Naive B cell (primary cell): ENCODE measurements around the gene EGFL6. TPM values are rescaled to one million over a fixed set of nuclear protein-coding genes. Genes with fewer than 3 reads are reported as not detected.
"Not testable (repeated sequence)": the region's sequence is repeated elsewhere in the genome, so short reads cannot be mapped to it uniquely, and the experiment has no call there.

ENCODE experiments used
- ATAC-seq, 2 donors: fragments of 150-1000 bp; cut with Tn5 transposase; 2 replicates each; pipeline ENCODE4 v1.10.0; 2021; ENCODE audit warnings: low read depth in 2 of 2, mild to moderate bottlenecking in 2 of 2, moderate library complexity in 2 of 2
- DNase-seq: peaks from one replicate; pipeline ENCODE4 v3.0.0; 2022
- H3K27ac Mint-ChIP-seq, 6 donors: one replicate each; pipeline ENCODE4 v1.8.0; 2020 to 2022; ENCODE audit warnings: mild to moderate bottlenecking in 6 of 6, mixed read lengths in 6 of 6, moderate library complexity in 5 of 6, inconsistent platforms in 2 of 6
- H3K27me3 Mint-ChIP-seq, 3 donors: one replicate each; pipeline ENCODE4 v1.8.0; 2021 to 2022; ENCODE audit warnings: mixed read lengths in 3 of 3, mild to moderate bottlenecking in 1 of 3
- H3K36me3 Mint-ChIP-seq, 2 donors: one replicate each; pipeline ENCODE4 v1.8.0; 2020 to 2022; ENCODE audit warnings: mixed read lengths in 2 of 2, inconsistent platforms in 1 of 2, mild to moderate bottlenecking in 1 of 2
- H3K4me1 Mint-ChIP-seq, 3 donors: one replicate each; pipeline ENCODE4 v1.8.0; 2020 to 2022; ENCODE audit warnings: mixed read lengths in 3 of 3, inconsistent platforms in 1 of 3, mild to moderate bottlenecking in 1 of 3, moderate library complexity in 1 of 3
- H3K4me3 Mint-ChIP-seq, 8 donors: one replicate each; pipeline ENCODE4 v1.8.0; 2020 to 2022; ENCODE audit warnings: mild to moderate bottlenecking in 8 of 8, mixed read lengths in 8 of 8, moderate library complexity in 8 of 8, inconsistent platforms in 2 of 8
- H3K9me3 Mint-ChIP-seq, 7 donors: one replicate each; pipeline ENCODE4 v1.8.0; 2020 to 2022; ENCODE audit warnings: mixed read lengths in 7 of 7, mild to moderate bottlenecking in 5 of 7, inconsistent platforms in 2 of 7, moderate library complexity in 1 of 7
- polyA plus RNA-seq, 6 donors: library from polyadenylated mRNA; unstranded; fragments of 300-500 nt; fragmentation: Illumina TruSeq; gene quantifications; one replicate each; pipeline ENCODE4 v1.2.3, GENCODE V29; 2021; ENCODE audit warnings: low read depth in 6 of 6

The EGFL6 gene
- polyA plus RNA-seq, 6 donors from 2014 or later: not detected

DNA sequence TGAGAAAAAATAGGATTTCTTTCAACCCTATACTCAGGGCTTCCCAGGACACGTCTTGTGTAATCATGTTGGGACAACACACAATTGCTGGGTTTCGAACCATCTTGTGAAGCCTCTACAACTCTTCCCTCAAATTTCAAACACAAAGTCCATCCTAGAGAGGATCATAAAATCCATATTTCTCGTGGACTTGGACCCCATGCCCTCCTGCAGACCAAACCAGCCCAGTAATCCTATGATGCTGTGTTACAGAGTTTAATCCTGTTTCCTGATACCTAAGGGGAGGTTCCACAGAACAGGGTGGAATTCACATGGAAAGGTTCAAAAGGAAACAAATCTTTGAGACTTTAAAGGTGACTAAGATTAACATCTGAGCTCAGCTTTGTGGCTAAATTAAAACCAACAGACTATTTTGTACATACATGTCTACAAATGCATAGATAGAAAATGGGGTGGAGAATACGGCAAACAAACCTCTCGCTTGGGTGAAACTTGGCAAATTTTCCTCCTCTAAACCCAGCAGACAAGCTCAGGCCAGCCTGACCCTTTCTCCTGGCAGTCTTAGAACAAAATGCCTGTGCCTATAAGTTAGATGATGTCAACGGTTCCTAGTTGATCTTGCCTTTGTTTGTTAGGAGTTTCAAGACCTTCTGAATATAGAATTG, 38.1 kb downstream of the EGFL6 start:
- peaks cover 0 to 3% (median 1%) of the 10 kb centered on the region in 7 donors for H3K9me3 Mint-ChIP-seq
- H3K4me1 Mint-ChIP-seq: no peaks in the 10 kb centered on the region
- H3K36me3 Mint-ChIP-seq: peaks cover 0 to 3% of the 10 kb centered on the region in 2 donors
- H3K27ac Mint-ChIP-seq: no peak overlapping the region
- no peak overlapping the region for H3K4me3 Mint-ChIP-seq
- DNase-seq (no peak), ATAC-seq (no peak)
- H3K27me3 Mint-ChIP-seq: peaks cover 0 to 32% (median 4%) of the 10 kb centered on the region in 3 donors

DNA sequence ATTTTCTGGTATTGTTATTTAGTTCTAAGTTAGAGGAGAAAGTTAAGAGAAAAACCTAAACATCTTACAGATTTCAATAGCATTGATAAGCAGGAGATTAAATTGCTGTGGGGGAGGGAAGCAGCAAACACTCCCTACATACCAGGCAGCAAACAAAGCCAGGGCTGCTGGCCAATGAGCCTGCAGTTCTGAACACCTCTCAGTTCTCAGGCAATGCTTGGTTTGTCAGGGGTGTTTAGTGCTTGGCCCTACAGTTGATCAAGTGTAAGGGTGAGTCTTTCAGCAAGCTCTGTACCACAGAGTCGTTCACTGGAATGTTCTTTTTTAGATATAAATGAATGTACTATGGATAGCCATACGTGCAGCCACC, 38.6 kb downstream of the EGFL6 start:
- H3K27me3 Mint-ChIP-seq: peaks cover 0 to 27% (median 4%) of the 10 kb centered on the region in 3 donors
- no peaks in the 10 kb centered on the region for H3K36me3 Mint-ChIP-seq
- no peak overlapping the region for H3K4me3 Mint-ChIP-seq
- no peak for ATAC-seq
- H3K9me3 Mint-ChIP-seq: peaks cover 0 to 3% (median 0%) of the 10 kb centered on the region in 7 donors
- no peak overlapping the region for H3K27ac Mint-ChIP-seq
- DNase-seq: no peak
- H3K4me1 Mint-ChIP-seq: no peaks in the 10 kb centered on the region

DNA sequence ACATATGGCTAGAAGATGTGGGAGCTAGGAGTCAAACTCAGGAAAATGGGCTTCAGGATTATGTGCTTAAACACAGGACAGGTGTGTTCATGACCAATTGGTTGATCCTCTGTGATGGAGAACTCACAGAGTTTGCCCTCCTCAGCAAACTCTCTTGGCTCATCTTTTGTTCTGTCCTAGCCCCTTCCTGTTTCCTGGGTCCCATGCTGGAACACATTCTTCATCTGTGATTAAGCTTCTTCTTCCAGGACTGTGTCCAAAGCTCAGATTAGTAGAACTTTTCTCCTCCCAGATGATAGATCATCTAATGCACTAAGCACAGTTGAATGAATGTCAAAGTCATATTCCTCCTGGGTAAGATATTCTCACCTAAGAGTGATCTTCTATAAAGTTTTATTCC, 44.8 kb downstream of the EGFL6 start:
- no peak overlapping the region for H3K4me3 Mint-ChIP-seq
- ATAC-seq (no peak), DNase-seq (no peak)
- no peak overlapping the region for H3K27ac Mint-ChIP-seq
- peaks cover 0 to 2% (median 0%) of the 10 kb centered on the region in 7 donors for H3K9me3 Mint-ChIP-seq
- H3K4me1 Mint-ChIP-seq: peaks cover 0 to 4% (median 0%) of the 10 kb centered on the region in 3 donors
- H3K36me3 Mint-ChIP-seq: no peaks in the 10 kb centered on the region
- peaks cover 0 to 9% (median 0%) of the 10 kb centered on the region in 3 donors for H3K27me3 Mint-ChIP-seq

DNA sequence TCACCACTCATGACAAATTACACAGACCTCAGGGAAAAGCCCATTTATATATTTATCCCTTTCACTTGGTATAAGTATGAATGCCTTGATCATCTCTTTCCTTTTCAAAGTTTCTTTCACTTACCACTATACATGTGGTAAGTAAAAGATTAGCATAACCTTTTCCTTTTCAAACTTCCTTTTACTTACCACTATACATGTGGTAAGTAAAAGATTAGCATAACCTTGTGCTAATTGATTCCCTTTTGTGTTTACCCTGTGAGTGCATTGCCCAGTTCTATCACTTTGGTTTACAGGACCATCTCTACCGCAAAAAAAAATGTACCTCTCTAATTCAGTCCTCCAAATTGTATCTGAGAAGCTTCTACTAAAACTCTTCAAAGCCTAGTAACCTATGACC, 50.8 kb downstream of the EGFL6 start:
- Mint-ChIP-seq H3K4me3 (no peak overlapping the region), H3K27me3 (peaks cover 0 to 27% (median 6%) of the 10 kb centered on the region in 3 donors), H3K4me1 (no peaks in the 10 kb centered on the region), H3K36me3 (peaks cover 0 to 5% of the 10 kb centered on the region in 2 donors), H3K9me3 (peaks cover 0 to 20% (median 5%) of the 10 kb centered on the region in 7 donors), H3K27ac (no peak overlapping the region)
- DNase-seq: no peak
- ATAC-seq: no peak

- H3K36me3 Mint-ChIP-seq: peaks cover 0 to 8% of the 10 kb centered on the region in 2 donors
These were observed 53.1 kb downstream of the EGFL6 start for GRCh38 chrX:13622401-13622964.

GRCh38 chrX:13627306-13627705, 57.9 kb downstream of the EGFL6 start:
- Mint-ChIP-seq H3K27me3 (peaks cover 0 to 34% (median 0%) of the 10 kb centered on the region in 3 donors), H3K9me3 (peaks cover 0 to 28% (median 15%) of the 10 kb centered on the region in 7 donors), H3K36me3 (peaks cover 0 to 3% of the 10 kb centered on the region in 2 donors), H3K4me1 (no peaks in the 10 kb centered on the region), H3K4me3 (no peak overlapping the region), H3K27ac (no peak overlapping the region)
- DNase-seq: no peak
- no peak for ATAC-seq

More at GRCh38 chrX:13622401-13622964, 53.1 kb downstream of the EGFL6 start:
- Mint-ChIP-seq H3K27me3 (peaks cover 0 to 36% (median 6%) of the 10 kb centered on the region in 3 donors), H3K4me1 (no peaks in the 10 kb centered on the region), H3K4me3 (no peak overlapping the region), H3K27ac (peak overlapping the region in 1 of 6 donors; percentile 18), H3K9me3 (peaks cover 0 to 20% (median 5%) of the 10 kb centered on the region in 7 donors)
- DNase-seq (no peak), ATAC-seq (no peak)

GRCh38 chrX:13637224-13637623, 67.8 kb downstream of the EGFL6 start:
- not testable (repeated sequence) for H3K27ac Mint-ChIP-seq, H3K4me3 Mint-ChIP-seq, DNase-seq, H3K4me1 Mint-ChIP-seq, ATAC-seq
- peaks cover 0 to 37% (median 9%) of the 10 kb centered on the region in 3 donors for H3K27me3 Mint-ChIP-seq
- H3K9me3 Mint-ChIP-seq: peaks cover 10 to 40% (median 28%) of the 10 kb centered on the region in 7 donors
- H3K36me3 Mint-ChIP-seq: peaks cover 11 to 15% of the 10 kb centered on the region in 2 donors

- no peak for DNase-seq
- Mint-ChIP-seq H3K27ac (no peak overlapping the region), H3K4me3 (no peak overlapping the region), H3K4me1 (no peaks in the 10 kb centered on the region), H3K36me3 (peaks cover 11 to 15% of the 10 kb centered on the region in 2 donors), H3K27me3 (peaks cover 0 to 33% (median 9%) of the 10 kb centered on the region in 3 donors), H3K9me3 (peaks cover 10 to 33% (median 25%) of the 10 kb centered on the region in 7 donors)
- no peak for ATAC-seq
These were observed 68.6 kb downstream of the EGFL6 start for GRCh38 chrX:13638021-13638420.

DNA sequence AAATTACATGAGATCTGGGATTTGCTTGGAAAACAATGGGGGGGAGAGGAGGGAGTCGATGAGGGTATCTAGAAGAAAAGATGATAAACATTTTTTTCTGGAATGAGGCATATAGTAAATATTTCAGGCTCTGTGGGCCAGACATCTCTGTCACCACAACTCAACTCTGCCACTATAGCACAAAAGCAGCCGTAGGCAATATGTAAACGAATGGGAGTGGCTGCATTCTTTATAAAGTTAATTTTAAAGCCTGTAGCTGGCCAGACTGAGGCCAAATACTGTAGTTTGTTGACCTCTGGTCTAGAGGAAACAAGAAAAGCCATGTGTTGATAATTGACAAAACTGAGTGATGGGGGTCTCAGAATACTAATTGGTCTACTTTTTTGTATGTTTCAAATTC, 69.4 kb downstream of the EGFL6 start:
- Mint-ChIP-seq H3K9me3 (peaks cover 10 to 31% (median 25%) of the 10 kb centered on the region in 7 donors), H3K4me3 (no peak overlapping the region), H3K36me3 (peaks cover 11 to 15% of the 10 kb centered on the region in 2 donors), H3K27me3 (peaks cover 0 to 32% (median 9%) of the 10 kb centered on the region in 3 donors), H3K4me1 (no peaks in the 10 kb centered on the region), H3K27ac (no peak overlapping the region)
- no peak for ATAC-seq
- DNase-seq: no peak

DNA sequence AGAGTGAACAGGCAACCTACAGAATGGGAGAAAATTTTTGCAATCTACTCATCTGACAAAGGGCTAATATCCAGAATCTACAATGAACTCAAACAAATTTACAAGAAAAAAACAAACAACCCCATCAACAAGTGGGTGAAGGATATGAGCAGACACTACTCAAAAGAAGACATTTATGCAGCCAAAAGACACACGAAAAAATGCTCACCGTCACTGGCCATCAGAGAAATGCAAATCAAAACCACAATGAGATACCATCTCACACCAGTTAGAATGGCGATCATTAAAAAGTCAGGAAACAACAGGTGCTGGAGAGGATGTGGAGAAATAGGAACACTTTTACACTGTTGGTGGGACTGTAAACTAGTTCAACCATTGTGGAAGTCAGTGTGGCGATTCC, 72.3 kb downstream of the EGFL6 start:
- Mint-ChIP-seq H3K27me3 (peaks cover 0 to 29% (median under 1%) of the 10 kb centered on the region in 3 donors), H3K9me3 (peaks cover 0 to 20% (median 15%) of the 10 kb centered on the region in 7 donors)
- not testable (repeated sequence) for ATAC-seq, H3K27ac Mint-ChIP-seq, H3K4me1 Mint-ChIP-seq, DNase-seq, H3K36me3 Mint-ChIP-seq, H3K4me3 Mint-ChIP-seq

DNA sequence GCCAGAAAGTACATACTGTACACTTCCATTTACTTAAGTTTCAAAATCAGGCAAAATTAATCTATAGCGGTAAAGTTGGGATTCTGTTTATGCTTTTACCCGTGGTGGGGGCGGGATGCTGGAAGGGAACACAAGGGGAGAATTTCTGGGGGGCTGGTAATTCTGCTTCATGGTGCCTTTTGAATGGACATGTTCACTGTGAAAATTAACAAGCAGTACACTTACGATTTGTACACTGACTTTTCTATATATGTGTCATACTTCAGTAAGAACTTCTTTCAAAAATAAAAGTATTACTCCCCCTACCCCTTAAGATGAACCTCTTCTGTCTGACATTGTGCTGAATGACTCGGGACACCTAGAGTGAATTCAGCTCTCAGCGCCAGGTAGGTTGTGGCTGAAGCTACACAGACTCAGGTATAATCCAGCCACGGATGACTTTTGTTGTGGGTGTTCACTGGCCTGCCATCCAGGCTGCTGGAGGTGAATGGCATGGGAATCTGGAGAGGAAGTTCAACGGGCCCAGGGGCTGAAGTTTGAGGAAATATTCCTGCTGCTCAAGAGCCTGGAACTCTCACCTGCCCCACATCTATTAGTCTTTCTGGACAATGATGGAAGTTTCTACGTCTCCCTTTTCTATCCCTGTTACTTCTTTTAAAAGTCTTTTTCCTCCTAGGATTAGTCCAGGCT, 76.2 kb downstream of the EGFL6 start:
- ATAC-seq: no peak
- no peak for DNase-seq
- H3K9me3 Mint-ChIP-seq: peaks cover 0 to 4% (median 2%) of the 10 kb centered on the region in 7 donors
- peaks cover 0 to 35% (median 0%) of the 10 kb centered on the region in 3 donors for H3K27me3 Mint-ChIP-seq
- H3K36me3 Mint-ChIP-seq: no peaks in the 10 kb centered on the region
- H3K4me1 Mint-ChIP-seq: peaks cover 2 to 6% (median 6%) of the 10 kb centered on the region in 3 donors
- peak overlapping the region in 2 of 6 donors; percentile 15 to 49 for H3K27ac Mint-ChIP-seq
- no peak overlapping the region for H3K4me3 Mint-ChIP-seq

- no peaks in the 10 kb centered on the region for H3K36me3 Mint-ChIP-seq
- no peak overlapping the region for H3K4me3 Mint-ChIP-seq
- DNase-seq: no peak
- ATAC-seq: no peak
- H3K9me3 Mint-ChIP-seq: peaks cover 0 to 4% (median 2%) of the 10 kb centered on the region in 7 donors
- peak overlapping the region in 1 of 6 donors; percentile 49 for H3K27ac Mint-ChIP-seq
- peaks cover 0 to 35% (median 0%) of the 10 kb centered on the region in 3 donors for H3K27me3 Mint-ChIP-seq
- peaks cover 2 to 6% (median 6%) of the 10 kb centered on the region in 3 donors for H3K4me1 Mint-ChIP-seq
These were observed 76.8 kb downstream of the EGFL6 start for GRCh38 chrX:13646154-13646549.

- no peak overlapping the region for H3K27ac Mint-ChIP-seq
- H3K36me3 Mint-ChIP-seq: no peaks in the 10 kb centered on the region
- peaks cover 6 to 16% (median 15%) of the 10 kb centered on the region in 3 donors for H3K4me1 Mint-ChIP-seq
- no peak for DNase-seq
- H3K9me3 Mint-ChIP-seq: peaks cover 0 to 4% (median 2%) of the 10 kb centered on the region in 7 donors
- peaks cover 0 to 35% (median 0%) of the 10 kb centered on the region in 3 donors for H3K27me3 Mint-ChIP-seq
- ATAC-seq: no peak
- H3K4me3 Mint-ChIP-seq: peak overlapping the region in 1 of 8 donors; percentile 6
These were observed 78.4 kb downstream of the EGFL6 start for GRCh38 chrX:13647709-13648212.
